NOMO-1 treated with dmso at 0.1 percent for 144 hours (cell line): ENCODE results near the gene EXOC4.

Experiments used
- DNase-seq: peaks from one replicate; lab custom pipeline; 2025; ENCODE audit not compliant: unreplicated experiment; lab: John Stamatoyannopoulos, UW

The EXOC4 gene

DNA sequence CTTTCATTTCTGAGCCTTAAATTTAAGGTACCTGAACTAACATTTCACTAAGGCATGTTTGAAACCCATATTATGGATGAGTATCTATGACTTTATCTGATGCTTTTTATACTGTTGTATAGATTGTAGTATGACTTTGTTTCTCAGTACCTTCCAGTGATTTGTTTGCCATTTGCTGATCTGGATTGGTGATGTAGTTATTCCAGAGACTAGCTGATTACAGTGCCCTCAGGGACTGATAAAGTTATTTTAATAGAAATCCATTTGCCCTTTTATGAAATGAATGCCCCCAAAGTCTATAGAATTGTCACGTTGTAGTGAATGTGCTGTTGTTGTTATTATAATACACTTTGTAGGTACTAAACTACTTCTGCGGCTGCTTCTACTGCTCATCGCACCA lies 488.8 kb downstream of the EXOC4 start:
- DNase-seq, result no peak

GRCh38 chr7:133742709-133743538 lies 490.0 kb downstream of the EXOC4 start:
- peak; percentile 2 for DNase-seq

- no peak for DNase-seq
Observed at GRCh38 chr7:133744451-133744850, 491.6 kb downstream of the EXOC4 start.

- no peak for DNase-seq
Observed at GRCh38 chr7:133746305-133746704, 493.4 kb downstream of the EXOC4 start.

- DNase-seq, result no peak
Observed at GRCh38 chr7:133746847-133747246, 494.0 kb downstream of the EXOC4 start.

DNA sequence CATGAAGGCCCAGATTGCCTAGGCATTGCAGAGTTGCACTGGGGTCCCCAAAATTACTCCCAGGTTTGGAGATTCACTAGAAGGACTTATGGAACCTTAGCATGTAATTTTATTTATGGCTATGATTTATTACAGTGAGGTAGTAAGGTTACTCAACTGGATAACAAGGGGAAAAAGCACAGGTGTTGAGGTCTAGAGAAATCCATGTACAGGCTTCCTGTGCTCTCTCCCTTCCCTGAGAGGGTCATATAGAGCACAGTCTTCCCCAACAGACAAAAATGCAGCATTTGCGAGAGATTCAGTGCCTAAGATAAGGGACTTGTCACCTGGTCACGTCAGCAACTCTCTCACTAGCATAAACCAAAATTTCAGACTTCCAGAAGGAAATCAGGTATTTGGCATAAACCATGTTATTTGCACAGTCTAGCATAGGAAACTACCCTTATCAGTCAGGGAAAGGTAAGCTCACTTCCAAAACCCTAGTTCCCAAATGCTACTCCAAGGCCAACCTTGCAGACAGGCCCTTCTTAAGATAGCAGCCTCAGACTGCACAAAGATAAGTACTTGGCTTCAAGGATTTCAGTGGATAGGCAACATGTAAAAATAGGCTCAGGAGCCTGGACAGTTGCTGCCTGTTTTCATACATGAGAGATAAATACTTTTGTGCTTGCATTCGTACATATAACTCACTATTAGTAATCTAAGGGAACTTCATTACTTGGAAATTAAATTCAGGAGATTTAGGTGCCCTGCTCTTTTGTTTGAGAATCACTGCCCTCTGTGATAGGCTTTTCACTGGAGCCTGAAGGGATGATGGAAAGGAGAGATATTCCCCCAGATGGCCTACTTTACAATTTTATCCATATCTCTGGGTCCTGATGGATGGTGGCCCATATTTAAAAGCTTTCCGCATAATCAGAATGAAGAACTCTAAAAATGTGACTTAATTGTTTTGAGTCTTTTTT lies 495.8 kb downstream of the EXOC4 start:
- no peak for DNase-seq

DNA sequence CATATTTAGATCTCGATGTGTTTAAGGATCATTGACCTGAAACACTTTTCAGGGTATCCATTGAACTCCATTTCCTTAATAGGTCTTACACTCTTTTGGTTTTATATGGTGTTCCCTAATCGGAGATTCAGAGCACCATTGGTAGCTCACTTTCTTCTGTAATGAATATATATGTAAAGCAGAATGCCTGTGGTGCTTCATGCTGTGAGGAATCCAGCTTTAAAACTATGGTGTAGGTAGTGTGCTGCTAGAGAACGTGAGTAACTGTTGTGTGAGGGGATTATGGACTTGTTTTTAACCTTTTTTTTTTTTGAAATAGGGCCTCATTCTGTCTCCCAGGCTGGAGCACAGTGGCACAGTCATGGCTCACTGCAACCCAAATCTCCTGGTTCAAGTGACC lies 497.4 kb downstream of the EXOC4 start:
- no peak for DNase-seq

- DNase-seq, result no peak
Observed at GRCh38 chr7:133751079-133751478, 498.2 kb downstream of the EXOC4 start.

DNA sequence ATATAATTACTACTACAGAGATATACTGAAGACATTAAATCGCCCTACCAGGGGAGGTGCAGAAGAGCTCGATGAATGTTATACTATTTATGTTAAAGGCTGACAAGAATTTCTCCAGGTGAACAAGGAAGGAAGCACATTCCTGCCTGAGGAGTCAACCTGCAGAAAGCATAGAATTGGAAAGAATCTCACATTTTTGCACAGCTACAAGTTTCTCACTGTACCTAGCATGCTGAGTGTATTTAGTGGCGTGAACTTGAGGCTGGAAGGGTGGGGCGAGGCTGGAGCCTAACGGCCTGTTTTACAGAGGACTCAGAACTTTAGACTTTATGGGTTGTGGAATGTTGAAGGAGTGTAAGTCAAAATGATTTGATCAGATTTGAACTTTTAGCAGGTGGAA lies 500.6 kb downstream of the EXOC4 start:
- DNase-seq, result no peak

DNA sequence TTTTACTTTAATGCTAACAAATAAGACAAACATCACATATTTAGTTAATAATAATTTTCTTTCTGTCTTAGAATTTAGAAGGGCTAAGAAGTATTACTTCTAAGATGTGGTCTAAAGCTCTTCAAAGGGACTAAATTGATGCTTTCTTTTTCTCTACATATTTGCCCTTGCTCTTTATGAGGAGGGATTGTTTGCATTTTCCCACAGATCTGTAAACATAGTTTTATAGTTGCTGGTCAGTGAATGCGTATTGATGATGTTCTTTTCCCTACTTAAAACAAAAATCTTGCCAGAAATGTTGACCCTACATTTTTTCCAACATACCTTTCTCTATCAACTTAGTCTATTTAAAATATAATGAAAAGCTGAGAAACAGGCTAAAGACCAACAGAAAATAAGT lies 501.8 kb downstream of the EXOC4 start:
- no peak for DNase-seq

DNA sequence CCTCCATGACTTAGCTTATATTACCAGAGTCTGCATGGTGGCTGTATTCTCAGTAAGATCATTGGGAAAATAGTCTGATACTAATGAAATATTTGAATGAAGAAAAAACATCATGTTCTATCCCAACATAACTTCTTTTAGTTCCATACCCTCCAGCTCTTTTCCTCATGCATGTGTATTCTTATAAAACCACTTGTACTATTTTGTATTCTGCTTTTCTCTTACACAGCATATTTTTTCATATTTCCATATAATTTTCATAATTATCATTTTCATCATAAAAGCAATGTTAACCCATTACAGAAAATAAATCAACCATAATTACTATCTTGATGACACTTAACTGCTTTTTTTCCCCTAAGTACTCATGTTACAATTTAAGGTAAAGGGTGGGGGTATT lies 503.0 kb downstream of the EXOC4 start:
- DNase-seq, result no peak

DNA sequence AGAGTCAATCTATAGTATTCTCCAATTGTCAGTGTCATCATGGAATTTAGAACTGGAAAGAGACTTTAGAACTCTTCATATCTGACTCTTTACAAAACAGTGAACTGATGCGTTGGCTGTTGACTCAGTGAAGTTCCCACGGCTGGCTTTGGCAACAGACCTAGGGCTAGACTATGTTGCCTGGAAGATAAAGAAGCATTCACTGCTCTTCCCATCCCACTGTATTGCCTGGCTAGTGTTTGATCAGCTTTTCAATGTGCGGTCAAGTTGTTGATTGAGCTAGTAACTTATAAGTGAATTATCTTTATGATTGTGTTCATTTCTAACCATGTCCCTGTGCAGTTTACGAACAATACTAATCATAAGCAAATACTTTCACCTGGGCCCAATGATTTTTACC lies 508.6 kb downstream of the EXOC4 start:
- DNase-seq, result no peak

- no peak for DNase-seq
Observed at GRCh38 chr7:133763076-133763640, 510.3 kb downstream of the EXOC4 start.

DNA sequence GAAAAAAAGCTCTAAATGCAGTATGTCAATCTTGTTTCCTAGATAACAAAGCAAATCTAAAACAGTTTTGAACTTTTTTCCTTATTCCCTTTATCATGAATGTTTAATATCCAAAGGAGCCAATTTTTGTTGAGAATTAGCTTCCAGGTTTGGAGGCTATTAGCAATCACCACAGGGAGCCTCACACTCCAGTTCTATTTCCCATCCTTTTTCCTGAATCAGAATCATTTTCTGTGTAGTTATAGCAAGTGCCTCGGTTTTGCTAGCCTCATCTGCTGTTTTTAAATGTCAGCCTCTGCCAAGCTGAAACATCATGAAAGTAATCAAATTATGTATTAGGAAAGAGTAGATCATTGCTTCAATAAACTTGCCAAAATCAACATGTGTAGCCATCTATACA lies 516.8 kb downstream of the EXOC4 start:
- DNase-seq, result no peak

- no peak for DNase-seq
Observed at GRCh38 chr7:133770863-133771492, 518.1 kb downstream of the EXOC4 start.

GRCh38 chr7:133771788-133772419 lies 519.0 kb downstream of the EXOC4 start:
- no peak for DNase-seq

DNA sequence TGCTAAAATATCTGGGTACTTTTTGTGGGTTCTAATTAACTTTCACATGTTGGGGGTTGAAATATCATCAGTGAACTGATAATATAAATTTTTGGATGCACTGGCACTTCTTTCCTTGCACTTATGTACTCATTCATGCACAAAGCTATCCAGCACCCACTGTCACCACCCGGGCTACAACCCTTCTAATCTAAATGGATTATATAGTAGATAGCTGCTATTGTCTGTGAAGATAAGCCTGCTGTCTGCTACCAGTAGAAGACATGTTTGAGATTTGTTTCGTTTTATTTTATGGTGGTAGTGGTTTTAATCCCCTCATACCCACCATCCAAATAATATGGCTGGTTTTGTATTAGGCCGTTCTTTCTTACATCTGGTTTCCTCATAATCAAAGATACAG lies 520.7 kb downstream of the EXOC4 start:
- DNase-seq, result no peak

DNA sequence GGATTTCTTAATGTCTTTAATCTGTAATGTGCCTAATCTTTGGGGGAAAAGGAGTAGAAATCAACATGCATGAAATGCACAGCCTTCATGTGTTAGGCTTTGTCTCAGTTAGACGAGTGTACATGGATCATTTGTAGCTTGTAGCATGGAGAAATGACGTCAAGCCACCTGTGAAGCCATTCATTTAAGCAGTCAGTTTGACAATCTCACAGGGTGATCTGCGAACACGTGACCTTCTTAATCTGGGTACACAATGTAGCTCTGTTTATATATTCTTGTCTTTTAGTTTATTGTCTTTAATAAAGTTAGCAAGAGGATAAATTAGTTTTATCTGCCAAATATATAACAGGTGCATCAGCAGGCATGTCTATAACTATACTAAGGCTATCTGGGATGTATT lies 522.3 kb downstream of the EXOC4 start:
- DNase-seq, result no peak

DNA sequence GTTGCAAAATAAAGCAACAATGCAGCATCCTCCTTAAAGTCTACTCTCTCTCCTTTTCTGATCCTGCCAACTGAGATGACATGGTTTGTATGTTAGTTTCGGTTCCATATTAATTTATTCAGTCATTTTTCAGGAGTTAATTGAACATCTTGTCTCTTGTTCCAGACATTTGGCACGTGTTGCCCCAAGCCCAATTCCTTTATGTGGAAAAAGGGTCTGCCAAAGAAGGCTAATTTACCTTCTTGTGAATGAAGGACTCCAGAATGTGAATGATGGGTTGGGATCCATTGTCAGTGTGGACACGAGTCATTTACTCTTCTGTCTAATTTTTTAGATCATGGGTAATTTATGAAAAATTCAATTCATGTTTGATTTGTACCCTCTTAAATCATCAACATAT lies 523.4 kb downstream of the EXOC4 start:
- DNase-seq, result no peak

GRCh38 chr7:133777701-133778100 lies 524.8 kb downstream of the EXOC4 start:
- DNase-seq, result no peak

GRCh38 chr7:133778472-133778871 lies 525.6 kb downstream of the EXOC4 start:
- no peak for DNase-seq
